Adrenal gland (tissue), 5 donors: ENCODE data around the gene PTPN3.

ENCODE experiments used
- CTCF ChIP-seq, 6 experiments: fragments of 450-650 bp in 4 of 6; fragments of 200-600 bp in 2 of 6; sonication (generic) in 1 of 6; IDR thresholded peaks; 1 replicate in 5 of 6; 2 replicates in 1 of 6; pipeline versions ENCODE4 v1.5.1 to v1.8.0; 2016 to 2021; ENCODE audit warnings: antibody characterized with exemption in 6 of 6, mild to moderate bottlenecking in 2 of 6, moderate library complexity in 1 of 6
- POLR2A ChIP-seq, 2 donors: fragments of 450-650 bp; IDR thresholded peaks; one replicate each; pipeline ENCODE4 v1.6.1; 2017; ENCODE audit warnings: antibody characterized with exemption in 2 of 2, mild to moderate bottlenecking in 2 of 2, moderate library complexity in 1 of 2
- donor health status: DM: no; HTN: no; CAD: no.

GRCh38 chr9:109414125-109414785 is 83.9 kb downstream of the PTPN3 start:
- TF ChIP-seq CTCF (IDR thresholded peaks at IDR 0.05) (no peak), POLR2A (IDR thresholded peaks at IDR 0.05) (no peak)
